ENCODE measurements around the gene AFTPH. TPM values are rescaled to one million over a fixed set of nuclear protein-coding genes. Genes with fewer than 3 reads are reported as not detected.

The AFTPH gene
- total RNA-seq, 1 donor from 2014 or later: 16.0 TPM

DNA sequence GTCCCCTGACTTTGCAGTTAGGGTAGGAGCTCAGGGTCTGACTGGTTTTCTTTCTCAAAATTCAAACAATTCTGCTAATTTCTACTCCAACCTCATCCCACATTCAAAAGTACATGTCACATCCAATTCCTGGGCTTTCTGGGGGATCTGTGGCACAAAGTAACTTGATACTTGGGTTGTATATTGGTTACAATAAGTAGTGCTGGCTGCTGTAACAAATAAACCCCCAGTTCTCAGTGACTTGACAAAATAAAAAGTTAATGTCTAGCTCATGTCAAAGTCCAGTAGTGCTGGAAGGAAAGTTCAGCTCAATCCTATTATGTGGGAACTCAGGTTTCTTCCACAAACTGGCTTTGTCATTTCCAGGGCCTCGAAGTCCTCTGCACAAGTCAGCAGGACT is 47.1 kb upstream of the AFTPH start:
- H3K27me3 Mint-ChIP-seq (ENCODE audit: low read depth, unreplicated experiment): peaks cover 22% of the 10 kb centered on the region
- H4K20me1 ChIP-seq (ENCODE audit: insufficient read depth, low read length): no peaks in the 10 kb centered on the region
- H3K4me3 Mint-ChIP-seq (ENCODE audit: unreplicated experiment): no peak overlapping the region
- H3K4me1 Mint-ChIP-seq (ENCODE audit: low read depth, unreplicated experiment): peaks cover 8% of the 10 kb centered on the region
- FAIRE-seq (no peak), DNase-seq (ENCODE audit: low read depth) (no peak)
- H3K36me3 ChIP-seq (ENCODE audit: insufficient read depth, low read length): no peaks in the 10 kb centered on the region
- H3K27me3 ChIP-seq (ENCODE audit: insufficient read depth, low read length): peaks cover 26% of the 10 kb centered on the region
- no peak overlapping the region for H3K27ac Mint-ChIP-seq (ENCODE audit: unreplicated experiment)
- no peak overlapping the region for H3K9ac ChIP-seq (ENCODE audit: low read length)
- no peaks in the 10 kb centered on the region for H3K79me2 ChIP-seq (ENCODE audit: insufficient read depth, low read length)
- H2AFZ ChIP-seq (ENCODE audit: low read depth, low read length): no peak overlapping the region
- no peak overlapping the region for H3K4me3 ChIP-seq (ENCODE audit: insufficient read depth, low read depth, low read length)
- no peaks in the 10 kb centered on the region for H3K9me3 ChIP-seq (ENCODE audit: insufficient read depth, low read depth, low read length)
- H3K4me1 ChIP-seq (ENCODE audit: insufficient read depth, low read length): no peaks in the 10 kb centered on the region
- peaks cover under 1% of the 10 kb centered on the region for H3K9me3 Mint-ChIP-seq (ENCODE audit: unreplicated experiment)
- TF ChIP-seq, protein P1, sequence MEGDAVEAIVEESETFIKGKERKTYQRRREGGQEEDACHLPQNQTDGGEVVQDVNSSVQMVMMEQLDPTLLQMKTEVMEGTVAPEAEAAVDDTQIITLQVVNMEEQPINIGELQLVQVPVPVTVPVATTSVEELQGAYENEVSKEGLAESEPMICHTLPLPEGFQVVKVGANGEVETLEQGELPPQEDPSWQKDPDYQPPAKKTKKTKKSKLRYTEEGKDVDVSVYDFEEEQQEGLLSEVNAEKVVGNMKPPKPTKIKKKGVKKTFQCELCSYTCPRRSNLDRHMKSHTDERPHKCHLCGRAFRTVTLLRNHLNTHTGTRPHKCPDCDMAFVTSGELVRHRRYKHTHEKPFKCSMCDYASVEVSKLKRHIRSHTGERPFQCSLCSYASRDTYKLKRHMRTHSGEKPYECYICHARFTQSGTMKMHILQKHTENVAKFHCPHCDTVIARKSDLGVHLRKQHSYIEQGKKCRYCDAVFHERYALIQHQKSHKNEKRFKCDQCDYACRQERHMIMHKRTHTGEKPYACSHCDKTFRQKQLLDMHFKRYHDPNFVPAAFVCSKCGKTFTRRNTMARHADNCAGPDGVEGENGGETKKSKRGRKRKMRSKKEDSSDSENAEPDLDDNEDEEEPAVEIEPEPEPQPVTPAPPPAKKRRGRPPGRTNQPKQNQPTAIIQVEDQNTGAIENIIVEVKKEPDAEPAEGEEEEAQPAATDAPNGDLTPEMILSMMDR (IDR thresholded peaks at IDR 0.05; ENCODE audit: insufficient read depth, low read depth, low read length): no peak
- no peak for TF ChIP-seq EZH2 (IDR thresholded peaks at IDR 0.05; ENCODE audit: insufficient read depth, low read length)
- no peak overlapping the region for H3K4me2 ChIP-seq (ENCODE audit: low read length)
- H3K27ac ChIP-seq (ENCODE audit: low read depth, low read length): no peak overlapping the region
- H3K36me3 Mint-ChIP-seq (ENCODE audit: low read depth, unreplicated experiment): no peaks in the 10 kb centered on the region

DNA sequence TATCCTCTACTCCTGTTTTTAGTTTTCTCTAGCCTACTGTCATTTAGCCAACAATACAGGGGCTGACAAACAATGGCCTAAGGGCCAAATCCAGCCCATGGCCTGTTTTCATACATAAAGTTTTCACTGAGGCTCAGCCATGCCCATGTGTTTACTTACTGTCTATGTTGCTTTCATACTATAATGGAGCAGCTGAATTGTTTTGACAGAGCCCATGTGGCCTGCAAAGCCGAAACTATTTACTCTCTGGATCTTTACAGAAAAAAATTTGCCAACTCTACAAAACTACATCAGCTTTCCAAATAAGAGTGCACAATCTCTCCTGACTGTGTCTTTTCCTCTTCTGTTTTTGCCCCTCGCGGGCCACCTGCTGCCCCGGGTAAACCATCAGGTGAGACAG is 46.1 kb upstream of the AFTPH start:
- H3K36me3 ChIP-seq (ENCODE audit: insufficient read depth, low read length): no peaks in the 10 kb centered on the region
- H3K79me2 ChIP-seq (ENCODE audit: insufficient read depth, low read length): no peaks in the 10 kb centered on the region
- Mint-ChIP-seq H3K27ac (ENCODE audit: unreplicated experiment) (no peak overlapping the region), H3K27me3 (ENCODE audit: low read depth, unreplicated experiment) (peaks cover 14% of the 10 kb centered on the region), H3K36me3 (ENCODE audit: low read depth, unreplicated experiment) (no peaks in the 10 kb centered on the region), H3K4me1 (ENCODE audit: low read depth, unreplicated experiment) (peaks cover 8% of the 10 kb centered on the region), H3K4me3 (ENCODE audit: unreplicated experiment) (no peak overlapping the region), H3K9me3 (ENCODE audit: unreplicated experiment) (no peaks in the 10 kb centered on the region)
- H3K27me3 ChIP-seq (ENCODE audit: insufficient read depth, low read length): peaks cover 29% of the 10 kb centered on the region
- no peak overlapping the region for H3K4me2 ChIP-seq (ENCODE audit: low read length)
- DNase-seq (ENCODE audit: low read depth) (no peak), FAIRE-seq (no peak)
- TF ChIP-seq, protein P1 (IDR thresholded peaks at IDR 0.05; ENCODE audit: insufficient read depth, low read depth, low read length): no peak
- no peak for TF ChIP-seq EZH2 (IDR thresholded peaks at IDR 0.05; ENCODE audit: insufficient read depth, low read length)
- H3K4me3 ChIP-seq (ENCODE audit: insufficient read depth, low read depth, low read length): no peak overlapping the region
- no peak overlapping the region for H3K27ac ChIP-seq (ENCODE audit: low read depth, low read length)
- no peaks in the 10 kb centered on the region for H4K20me1 ChIP-seq (ENCODE audit: insufficient read depth, low read length)
- no peak overlapping the region for H3K9ac ChIP-seq (ENCODE audit: low read length)
- peaks cover 3% of the 10 kb centered on the region for H3K4me1 ChIP-seq (ENCODE audit: insufficient read depth, low read length)
- H2AFZ ChIP-seq (ENCODE audit: low read depth, low read length): no peak overlapping the region
- H3K9me3 ChIP-seq (ENCODE audit: insufficient read depth, low read depth, low read length): no peaks in the 10 kb centered on the region

- Histone ChIP-seq H3K27ac (ENCODE audit: low read depth, low read length) (no peak overlapping the region), H3K9ac (ENCODE audit: low read length) (no peak overlapping the region), H2AFZ (ENCODE audit: low read depth, low read length) (no peak overlapping the region), H3K27me3 (ENCODE audit: insufficient read depth, low read length) (peaks cover 28% of the 10 kb centered on the region), H3K9me3 (ENCODE audit: insufficient read depth, low read depth, low read length) (no peaks in the 10 kb centered on the region), H3K4me2 (ENCODE audit: low read length) (no peak overlapping the region), H3K4me1 (ENCODE audit: insufficient read depth, low read length) (peaks cover 5% of the 10 kb centered on the region), H3K4me3 (ENCODE audit: insufficient read depth, low read depth, low read length) (no peak overlapping the region), H3K36me3 (ENCODE audit: insufficient read depth, low read length) (no peaks in the 10 kb centered on the region), H3K79me2 (ENCODE audit: insufficient read depth, low read length) (no peaks in the 10 kb centered on the region), H4K20me1 (ENCODE audit: insufficient read depth, low read length) (no peaks in the 10 kb centered on the region)
- no peak overlapping the region for H3K27ac Mint-ChIP-seq (ENCODE audit: unreplicated experiment)
- H3K27me3 Mint-ChIP-seq (ENCODE audit: low read depth, unreplicated experiment): peaks cover 10% of the 10 kb centered on the region
- H3K36me3 Mint-ChIP-seq (ENCODE audit: low read depth, unreplicated experiment): no peaks in the 10 kb centered on the region
- no peak overlapping the region for H3K4me3 Mint-ChIP-seq (ENCODE audit: unreplicated experiment)
- H3K4me1 Mint-ChIP-seq (ENCODE audit: low read depth, unreplicated experiment): peaks cover 8% of the 10 kb centered on the region
- FAIRE-seq: no peak
- TF ChIP-seq EZH2 (IDR thresholded peaks at IDR 0.05; ENCODE audit: insufficient read depth, low read length): no peak
- TF ChIP-seq, protein P1 (IDR thresholded peaks at IDR 0.05; ENCODE audit: insufficient read depth, low read depth, low read length): no peak
- H3K9me3 Mint-ChIP-seq (ENCODE audit: unreplicated experiment): no peaks in the 10 kb centered on the region
- no peak for DNase-seq (ENCODE audit: low read depth)
Observed at GRCh38 chr2:64478502-64479230, 45.5 kb upstream of the AFTPH start.

All from astrocyte (in vitro differentiated cells and primary cell).